Ramos (cell line): Measurements from ENCODE around the gene CARMIL1.

Experiments used
- in situ Hi-C: fragments of 300-500 bp; cut with MboI; formaldehyde crosslinking; loops from one replicate; pipeline ENCODE4 v1.14.3; 2022; ENCODE audit warnings: low sequenced_read_pairs; ENCODE audit not compliant: unreplicated experiment

Gene CARMIL1

DNA sequence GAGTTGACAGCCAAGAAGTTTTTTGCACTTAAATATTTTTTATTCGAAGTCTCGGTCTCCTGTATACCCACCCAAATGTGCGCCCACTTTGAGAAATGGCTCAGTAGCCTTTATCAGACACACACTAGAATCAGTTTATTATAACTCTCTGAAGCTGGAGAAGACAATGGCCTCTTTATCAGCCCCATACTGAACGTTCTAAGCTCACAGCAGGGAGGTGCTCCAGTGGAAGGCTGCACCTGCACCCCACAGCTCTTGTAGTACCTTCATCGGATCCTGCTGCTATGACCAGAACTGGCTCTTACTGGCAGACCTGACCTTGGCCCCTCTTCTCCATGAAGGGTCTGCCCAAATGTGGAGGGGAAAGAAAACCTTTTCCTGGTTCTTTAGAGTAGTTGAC, 207.8 kb downstream of the CARMIL1 start:
- in situ Hi-C loops, result no loop called here

DNA sequence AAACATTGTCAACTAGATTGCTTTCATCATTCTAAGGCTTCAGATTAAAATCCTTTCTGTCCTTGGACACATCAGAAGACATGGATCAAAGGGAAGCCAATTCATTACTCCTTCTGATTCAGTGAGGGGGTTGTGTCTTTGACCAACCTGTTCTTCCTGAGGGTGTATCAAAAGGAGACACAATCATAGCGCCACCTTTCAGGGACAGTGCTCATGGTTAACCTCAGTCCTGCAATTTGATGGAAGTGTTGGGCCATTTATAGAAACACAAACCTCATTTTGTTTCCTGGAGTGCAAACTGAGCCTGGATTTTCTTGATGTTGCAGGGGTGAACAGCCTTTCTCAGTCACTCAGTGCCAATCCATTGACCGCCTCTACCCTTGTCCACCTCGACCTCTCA, 209.0 kb downstream of the CARMIL1 start:
- in situ Hi-C loops, result no loop called here

DNA sequence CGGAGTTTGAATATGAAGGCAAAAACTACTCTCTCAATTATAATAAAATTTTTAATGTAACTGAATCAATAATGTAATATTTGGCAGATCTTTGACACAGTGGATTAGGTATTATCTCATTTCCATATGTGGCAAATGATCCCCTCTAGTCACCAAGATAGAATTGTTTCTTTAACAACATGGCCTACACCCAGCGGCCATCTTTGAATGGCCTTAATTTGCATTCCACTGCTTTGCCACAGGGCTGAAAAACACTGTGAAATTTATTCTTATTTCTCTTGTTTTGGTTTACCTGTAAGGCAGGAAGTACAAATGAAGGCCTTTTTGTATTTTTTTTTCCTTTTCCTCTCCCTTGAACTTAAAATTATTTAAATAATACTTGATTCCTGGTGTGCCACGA, 210.2 kb downstream of the CARMIL1 start:
- in situ Hi-C loops, result no loop called here

DNA sequence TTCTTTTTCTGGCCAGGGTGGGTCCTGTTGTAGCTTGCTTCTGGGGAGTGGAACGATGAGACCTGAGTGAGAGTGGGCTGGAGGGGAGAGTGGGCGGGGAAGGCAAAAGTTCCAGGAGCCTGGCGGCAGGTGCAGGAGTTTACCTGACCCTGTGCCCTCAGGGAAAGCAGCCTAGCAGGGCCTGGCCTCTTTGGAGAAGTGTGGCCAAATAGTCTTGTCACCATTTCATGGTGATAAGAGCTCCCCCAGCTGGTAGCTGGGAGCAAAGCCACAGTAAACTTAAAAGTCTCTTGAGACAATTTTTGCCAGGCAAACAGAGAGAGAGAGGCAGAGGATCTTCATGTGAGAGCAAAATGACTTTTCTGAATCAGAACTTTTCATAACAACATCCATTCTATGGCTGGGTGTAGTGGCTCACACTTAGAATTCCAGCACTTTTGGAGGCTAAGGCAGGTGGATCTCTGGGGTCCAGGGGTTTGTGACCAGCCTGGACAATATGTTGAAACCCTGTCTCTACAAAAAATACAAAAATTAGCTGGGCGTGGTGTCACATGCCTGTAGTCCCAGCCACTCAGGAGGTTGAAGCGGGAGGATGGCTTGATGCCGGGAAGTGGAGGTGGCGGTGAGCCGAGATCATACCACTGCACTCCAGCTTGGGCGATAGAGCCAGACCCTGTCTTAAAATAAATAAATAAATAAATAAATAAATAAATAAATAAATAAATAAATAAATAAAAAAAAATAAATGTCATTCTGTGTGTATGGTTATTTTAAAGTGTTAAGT, 211.0 kb downstream of the CARMIL1 start:
- in situ Hi-C loops, result loop anchor here (5.0 kb wide), 1 partner anchor 208 kb away; no protein-coding TSS in a partner anchor

DNA sequence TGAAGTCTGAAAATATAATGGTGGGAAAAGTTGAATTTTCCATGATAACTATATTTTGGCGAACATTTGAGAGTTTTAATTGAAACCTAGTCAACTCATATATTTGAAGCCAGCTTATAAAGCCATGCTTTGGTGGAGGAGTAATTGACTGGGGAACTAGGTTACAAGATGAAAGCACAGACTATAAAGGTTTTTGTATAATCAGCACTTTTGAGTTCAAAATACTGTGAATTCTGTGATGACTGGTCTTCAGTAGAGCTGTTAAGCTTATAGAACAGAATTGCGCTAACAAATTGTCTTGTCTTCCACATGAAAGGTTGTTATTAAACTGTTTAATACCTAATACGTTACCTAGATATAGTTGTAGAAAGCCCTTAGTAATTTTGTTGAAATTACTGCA, 213.8 kb downstream of the CARMIL1 start:
- in situ Hi-C loops, result loop anchor here (5.0 kb wide), 1 partner anchor 211 kb away; no protein-coding TSS in a partner anchor

DNA sequence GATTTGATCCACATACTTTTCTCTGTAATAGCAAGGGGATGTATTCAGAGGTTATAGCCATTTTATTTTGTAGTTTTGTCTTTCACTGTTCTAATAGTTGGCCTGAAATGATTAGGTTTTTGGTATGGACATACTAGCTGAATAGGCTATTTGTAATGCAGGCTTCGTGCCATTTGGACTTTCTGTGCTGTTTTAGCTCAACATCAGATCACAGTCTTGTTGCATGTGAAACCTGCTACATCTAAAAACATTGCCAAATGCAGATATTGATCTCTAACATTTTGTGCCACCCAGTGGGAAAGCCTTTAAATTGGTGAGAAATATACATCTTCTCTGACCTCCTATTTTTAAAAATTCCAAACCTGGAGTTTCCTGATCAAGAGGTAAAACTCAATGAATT, 215.3 kb downstream of the CARMIL1 start:
- in situ Hi-C loops, result loop anchor here (5.0 kb wide), 1 partner anchor 212 kb away; no protein-coding TSS in a partner anchor

DNA sequence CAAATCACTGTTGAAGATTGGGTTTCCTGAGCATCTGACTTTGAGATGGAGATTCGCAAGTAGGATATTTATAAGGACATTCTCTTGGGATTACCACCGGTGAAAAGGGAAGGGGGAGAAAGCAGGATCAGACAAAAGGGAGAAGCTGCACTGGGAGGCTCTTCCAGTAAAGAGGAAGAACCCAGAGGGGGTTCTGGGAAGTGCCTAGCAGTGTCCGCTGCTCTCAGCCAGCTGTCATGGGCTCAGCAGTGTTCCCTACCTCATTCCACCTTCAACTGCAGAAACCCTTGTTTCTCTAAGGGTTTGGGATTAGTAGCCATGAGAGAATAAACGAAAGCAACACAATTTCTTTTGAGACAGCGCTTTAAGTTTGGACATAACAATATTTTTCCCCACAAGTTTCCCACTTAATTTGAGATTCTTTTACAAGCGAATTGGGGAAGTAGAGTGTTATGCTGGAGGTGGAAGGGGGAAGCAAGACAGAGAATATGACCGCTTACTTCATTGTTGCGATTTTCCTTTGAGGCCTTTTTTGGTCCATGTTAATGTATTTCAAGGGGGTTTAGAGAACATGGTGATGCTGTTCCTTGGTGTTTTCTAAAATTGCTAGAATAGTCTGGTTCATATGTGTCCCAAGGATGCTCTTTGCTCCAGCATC, 218.3 kb downstream of the CARMIL1 start:
- in situ Hi-C loops, result no loop called here

DNA sequence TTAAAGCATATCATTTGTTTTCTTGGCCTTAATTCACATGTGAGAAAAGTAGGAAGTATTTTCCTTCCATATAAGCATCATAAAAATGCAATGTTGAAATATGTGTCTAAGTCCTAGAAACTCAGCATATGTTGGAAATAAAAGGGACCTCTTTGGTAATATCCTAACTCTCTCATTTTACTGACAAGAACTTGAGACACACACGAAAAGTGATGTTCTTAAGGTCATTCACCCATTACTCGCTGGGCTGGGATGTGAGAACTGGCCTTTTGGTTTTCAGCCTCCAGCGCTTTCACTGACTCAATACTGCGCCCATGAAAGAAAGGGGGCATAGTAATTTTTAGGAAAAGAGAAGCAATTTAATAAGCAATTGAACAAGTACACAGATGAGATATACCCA, 219.3 kb downstream of the CARMIL1 start:
- in situ Hi-C loops, result no loop called here

DNA sequence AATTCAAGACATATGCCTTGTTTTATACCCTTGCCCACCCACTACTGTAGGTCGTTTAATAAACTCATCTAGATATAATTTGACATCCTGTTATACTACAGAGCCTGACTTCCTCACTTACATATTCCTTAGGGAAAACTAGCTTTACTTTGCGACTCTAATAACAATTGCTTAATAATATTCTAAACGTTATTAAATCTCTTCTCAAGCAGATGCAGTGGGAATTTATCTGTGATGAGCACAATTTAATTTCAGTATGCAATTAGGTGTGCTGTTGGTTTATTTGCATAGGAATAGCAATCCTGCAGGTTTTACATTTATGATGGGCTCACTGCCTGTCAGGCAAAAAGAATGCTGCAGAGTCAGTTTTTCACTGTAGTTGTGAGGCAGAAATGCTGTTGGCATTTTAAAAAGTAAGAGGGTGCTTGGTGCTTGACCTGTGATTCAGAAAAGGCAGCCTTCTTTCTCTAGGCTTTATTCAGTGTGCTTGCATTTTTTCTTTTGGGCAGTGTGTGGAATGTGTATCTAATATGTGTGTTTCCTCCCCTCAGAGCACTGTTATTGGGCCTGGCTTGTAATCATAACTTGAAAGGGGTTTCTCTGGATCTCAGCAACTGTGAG, 220.6 kb downstream of the CARMIL1 start:
- in situ Hi-C loops, result no loop called here

DNA sequence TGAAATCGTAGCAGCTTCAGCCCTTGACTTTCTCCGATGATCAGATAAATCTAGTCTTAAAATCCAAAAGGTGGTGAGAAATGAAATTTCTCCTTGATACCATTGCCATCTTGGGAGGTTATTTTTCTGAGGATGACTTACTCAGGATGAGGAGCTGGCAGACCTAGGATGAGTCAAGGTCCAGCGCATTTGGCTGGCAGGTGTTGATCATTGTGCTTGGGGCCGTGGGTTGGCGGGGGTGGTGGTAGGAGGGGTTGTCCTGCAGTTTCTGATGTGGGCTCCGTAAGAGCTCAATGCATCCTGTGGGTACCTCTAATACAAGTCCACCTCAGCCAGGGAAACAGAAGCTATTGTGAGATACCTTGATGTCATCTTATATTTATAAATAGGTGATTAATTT, 224.5 kb downstream of the CARMIL1 start:
- in situ Hi-C loops, result no loop called here

DNA sequence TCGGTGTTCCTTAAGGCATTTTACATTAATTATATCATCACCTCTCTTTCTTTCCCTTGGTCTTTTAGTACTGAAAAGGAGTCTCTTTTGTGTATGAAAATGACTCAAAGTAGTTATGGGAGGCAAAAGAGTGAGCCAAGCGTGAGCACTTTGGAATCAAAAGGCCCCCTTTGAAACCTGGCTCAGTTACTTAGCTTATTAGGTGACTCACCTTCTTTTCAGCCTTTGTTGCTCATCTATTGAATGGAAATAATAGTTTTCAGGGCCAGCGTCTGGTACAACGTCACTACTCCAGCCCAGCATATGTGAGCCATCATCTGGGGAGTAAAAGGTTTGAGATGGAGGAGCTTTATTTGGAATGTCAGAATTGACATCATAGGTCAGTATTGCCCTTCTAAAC, 225.5 kb downstream of the CARMIL1 start:
- in situ Hi-C loops, result no loop called here

DNA sequence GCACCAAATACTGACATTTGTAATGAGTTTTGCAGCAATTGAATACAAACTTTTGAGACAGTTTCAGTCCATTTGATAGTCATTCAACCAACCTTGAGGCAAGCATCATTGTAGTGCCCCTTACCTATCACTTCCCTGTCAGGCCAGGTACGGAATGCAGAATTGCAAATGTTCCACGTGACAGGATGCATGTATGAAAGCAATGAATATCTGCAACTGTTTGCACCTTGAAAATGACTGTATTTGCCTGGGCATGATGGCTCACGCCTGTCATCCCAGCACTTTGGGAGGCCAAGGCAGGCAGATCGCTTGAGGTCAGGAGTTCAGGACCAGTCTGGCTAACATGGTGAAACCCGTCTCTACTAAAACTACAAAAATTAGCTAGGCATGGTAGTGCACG, 226.8 kb downstream of the CARMIL1 start:
- in situ Hi-C loops, result no loop called here

DNA sequence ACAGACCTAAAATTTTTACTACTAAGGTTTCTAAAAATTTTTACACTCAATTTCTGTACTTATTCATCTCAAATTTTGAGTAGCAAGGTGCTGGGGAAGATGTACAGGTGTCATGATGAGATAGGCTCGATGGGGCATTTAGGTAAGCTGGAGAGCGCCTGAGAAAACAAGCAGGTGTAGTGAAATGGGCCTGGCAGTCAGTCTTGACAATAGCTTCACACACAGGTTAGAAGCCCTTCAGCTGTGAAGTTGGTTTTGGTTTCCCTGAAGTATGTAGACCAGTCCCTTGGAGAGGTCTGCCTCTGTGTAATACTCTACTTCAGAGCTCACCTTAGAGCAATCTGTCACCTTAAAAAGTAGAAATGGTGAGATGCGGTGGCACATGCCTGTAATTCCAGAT, 228.9 kb downstream of the CARMIL1 start:
- in situ Hi-C loops, result no loop called here

DNA sequence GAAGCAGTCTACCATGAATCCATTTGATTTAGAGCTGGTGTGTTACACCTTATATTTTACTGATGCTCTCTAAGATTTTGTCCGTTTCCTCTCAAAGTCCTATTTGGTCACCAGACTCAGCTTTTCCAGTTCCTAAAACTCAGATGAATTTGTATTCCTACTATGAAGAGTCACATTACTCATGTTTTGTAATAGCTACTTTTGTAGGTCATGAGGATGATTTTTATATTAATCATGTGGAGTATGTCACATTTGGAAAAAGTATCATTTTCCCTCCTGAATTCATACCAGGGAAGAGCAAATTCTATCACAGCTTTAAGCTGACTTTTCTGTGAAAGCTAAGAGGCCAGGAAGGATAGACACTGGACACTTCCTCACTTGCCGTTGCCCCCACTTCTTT, 232.2 kb downstream of the CARMIL1 start:
- in situ Hi-C loops, result no loop called here

DNA sequence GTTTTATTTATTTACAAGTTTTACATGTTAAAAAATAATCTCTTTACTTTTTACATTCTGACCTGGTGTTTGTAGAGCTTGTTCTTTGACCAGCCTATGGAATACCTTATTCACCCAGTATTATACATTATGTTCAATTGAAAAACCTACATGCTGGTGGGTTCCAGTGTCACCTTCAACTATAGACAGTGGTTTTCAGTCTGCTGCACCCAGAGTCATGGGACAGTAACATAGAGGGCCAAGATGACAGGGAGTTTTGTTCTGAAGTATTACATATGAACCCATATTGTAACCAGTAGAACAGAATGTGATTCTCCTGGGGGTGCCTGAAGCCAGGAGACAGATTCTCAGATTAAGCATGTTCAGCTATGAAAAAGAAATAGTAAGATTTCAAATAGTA, 233.4 kb downstream of the CARMIL1 start:
- in situ Hi-C loops, result no loop called here

DNA sequence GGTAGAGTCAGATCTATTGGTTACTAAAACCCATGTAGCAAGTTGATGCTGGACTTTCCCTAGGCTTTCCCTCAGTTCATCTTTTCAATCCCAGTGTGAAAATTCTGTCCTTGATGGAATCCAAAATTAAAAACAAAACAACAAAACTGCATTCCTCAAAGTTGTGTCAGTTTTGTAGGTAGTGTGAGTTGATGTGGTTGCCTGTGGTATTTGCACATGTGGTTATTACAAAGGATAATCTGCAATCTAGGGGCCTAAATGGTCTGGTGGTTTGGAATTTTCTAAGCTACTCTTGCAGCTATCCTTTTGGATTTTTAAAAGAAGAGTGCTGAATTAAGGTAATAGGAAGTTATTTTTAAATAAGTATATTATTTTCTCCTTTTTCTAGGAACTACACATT, 240.7 kb downstream of the CARMIL1 start:
- in situ Hi-C loops, result no loop called here

DNA sequence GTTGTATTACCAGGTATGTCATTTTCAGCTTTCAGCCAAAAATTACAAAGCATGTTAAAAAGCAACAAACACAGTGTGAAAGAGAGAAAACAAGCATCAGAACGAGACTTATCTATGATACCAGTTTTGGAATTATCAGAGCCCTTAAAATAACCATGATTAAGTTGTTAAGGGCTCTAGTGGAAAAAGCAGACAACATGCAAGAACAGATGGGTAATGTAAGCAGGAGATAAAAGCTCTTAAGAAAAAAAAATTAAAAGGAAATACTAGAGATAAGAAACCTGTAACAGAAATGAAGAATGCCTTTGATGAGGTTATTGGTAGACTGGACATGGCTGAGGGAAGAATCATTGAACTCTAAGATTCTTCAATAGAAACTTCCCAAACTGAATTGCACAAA, 245.4 kb downstream of the CARMIL1 start:
- in situ Hi-C loops, result no loop called here

DNA sequence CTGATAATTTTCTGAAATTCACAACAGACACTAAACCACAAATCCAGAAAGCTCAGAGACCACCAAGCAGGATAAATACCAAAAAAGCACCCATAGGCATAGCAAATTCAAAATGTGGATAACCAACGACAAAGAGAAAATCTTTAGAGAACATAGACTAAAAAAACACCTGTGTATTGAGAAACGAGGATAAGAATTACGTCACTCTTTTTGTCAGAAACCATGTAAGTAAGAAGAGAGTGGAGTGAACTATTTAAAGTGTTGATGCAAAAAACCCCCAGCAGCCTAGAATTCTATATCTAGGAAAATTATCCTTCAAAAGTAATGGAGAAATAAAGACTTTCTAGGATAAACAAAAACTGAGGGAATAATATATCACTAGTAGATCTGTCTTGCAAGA, 245.9 kb downstream of the CARMIL1 start:
- in situ Hi-C loops, result no loop called here

DNA sequence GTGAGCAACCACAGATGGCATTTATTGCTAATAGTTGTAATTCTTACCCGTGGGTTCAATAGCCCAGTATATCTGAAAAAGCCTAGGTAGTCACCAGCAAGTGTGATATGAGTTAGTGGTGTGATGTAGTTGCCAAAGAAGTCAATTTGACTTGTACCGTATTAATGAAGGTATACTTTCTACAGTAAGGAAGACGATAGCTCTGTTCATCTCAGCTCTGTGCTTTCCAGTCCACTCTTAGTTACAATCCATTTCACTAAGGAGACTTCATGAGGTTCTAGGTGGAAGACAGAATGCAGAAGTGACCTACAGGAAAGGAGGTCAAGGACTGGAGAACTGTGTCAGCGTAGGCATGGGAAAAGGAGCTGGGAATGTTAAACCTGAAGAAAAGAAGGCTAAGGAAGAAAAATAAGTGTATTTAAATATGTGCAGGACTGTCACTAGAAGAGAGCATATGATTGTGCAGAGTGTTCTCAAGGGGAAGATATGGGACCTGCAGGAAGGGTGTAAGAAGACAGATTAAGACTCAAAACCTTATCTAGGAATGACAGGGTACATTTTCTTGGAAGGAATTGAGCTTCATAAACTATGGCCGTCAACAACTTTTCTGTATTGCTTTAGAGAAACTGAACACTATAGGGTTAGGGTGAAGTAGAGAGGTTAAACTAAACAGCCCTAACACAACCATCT, 255.9 kb downstream of the CARMIL1 start:
- in situ Hi-C loops, result no loop called here

DNA sequence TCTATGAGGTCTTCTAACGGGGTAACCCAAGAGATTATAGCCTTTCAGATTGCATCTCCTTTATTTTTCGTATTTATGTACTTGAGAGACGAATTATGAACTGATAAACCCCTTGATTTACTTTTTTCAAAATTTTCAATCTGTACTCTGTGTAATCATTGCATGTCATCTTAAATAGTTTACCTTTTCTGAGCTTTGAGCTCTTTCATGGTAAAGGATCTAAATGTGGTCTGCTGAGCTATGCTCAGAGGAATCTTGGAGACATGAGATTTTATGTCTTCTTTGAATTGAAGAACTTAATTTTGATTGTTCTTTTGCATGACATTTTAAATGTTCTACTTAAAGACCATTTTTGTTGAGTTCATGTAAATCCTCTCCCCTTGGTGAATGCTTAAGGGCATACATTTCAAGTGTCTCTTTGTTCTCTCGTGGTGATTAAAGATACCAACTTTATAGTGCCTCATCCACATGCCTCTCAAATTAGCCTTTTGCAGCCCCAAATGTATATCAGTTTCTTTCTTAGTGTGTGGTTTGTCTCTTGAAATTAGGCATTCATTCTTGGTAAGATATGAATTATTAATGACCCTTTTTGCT, 256.6 kb downstream of the CARMIL1 start:
- in situ Hi-C loops, result no loop called here
